HEK293T (cell line): ENCODE data around the gene FAM193A.
"Not testable (repeated sequence)": the region's sequence is repeated elsewhere in the genome, so short reads cannot be mapped to it uniquely, and the experiment has no call there.

ENCODE experiments used
- CTCF ChIA-PET: fragments of 350-600 bp; formaldehyde crosslinking; extraction: SDS; loops from one replicate; lab custom pipeline; 2021; ENCODE audit warnings: antibody characterized with exemption, inconsistent platforms; lab: Yijun Ruan, JAX
- POLR2A ChIA-PET: fragments of 350-600 bp; formaldehyde crosslinking; extraction: SDS; loops from one replicate; lab custom pipeline; 2020; ENCODE audit warnings: antibody characterized with exemption, inconsistent platforms; lab: Yijun Ruan, JAX
- DNase-seq: peaks from one replicate; pipeline ENCODE4 v3.0.0; 2012; ENCODE audit warnings: mixed read lengths; ENCODE audit errors: extremely low spot score
- ARNT ChIP-seq: fragments of 450-650 bp; IDR thresholded peaks from 2 replicates; pipeline ENCODE4 v1.6.1; 2017; ENCODE audit warnings: mild to moderate bottlenecking
- BHLHE40 ChIP-seq: fragments of 450-650 bp; IDR thresholded peaks from 2 replicates; pipeline ENCODE4 v1.6.1; 2016; ENCODE audit warnings: mild to moderate bottlenecking, moderate library complexity, borderline replicate concordance
- CTBP1 ChIP-seq: fragments of 450-650 bp; IDR thresholded peaks from 2 replicates; pipeline ENCODE4 v1.6.1; 2016; ENCODE audit warnings: borderline replicate concordance
- ELF4 ChIP-seq: fragments of 450-650 bp; IDR thresholded peaks from 2 replicates; pipeline ENCODE4 v1.6.1; 2017; ENCODE audit warnings: antibody characterized with exemption
- FOXA1 ChIP-seq: fragments of 450-650 bp; IDR thresholded peaks from 2 replicates; pipeline ENCODE4 v1.6.1; 2016; ENCODE audit warnings: mild to moderate bottlenecking
- FOXK2 ChIP-seq: fragments of 450-650 bp; IDR thresholded peaks from 2 replicates; pipeline ENCODE4 v1.6.1; 2016; ENCODE audit warnings: mild to moderate bottlenecking
- FOXM1 ChIP-seq: fragments of 450-650 bp; IDR thresholded peaks from 2 replicates; pipeline ENCODE4 v1.6.1; 2017; ENCODE audit warnings: mild to moderate bottlenecking, borderline replicate concordance
- HDGF ChIP-seq: fragments of 450-650 bp; IDR thresholded peaks from 2 replicates; pipeline ENCODE4 v1.6.1; 2017; ENCODE audit warnings: antibody characterized with exemption, borderline replicate concordance
- L3MBTL2 ChIP-seq: fragments of 450-650 bp; conservative IDR thresholded peaks from 2 replicates; pipeline ENCODE4 v1.6.1; 2016; ENCODE audit warnings: mild to moderate bottlenecking
- LEF1 ChIP-seq: fragments of 450-650 bp; IDR thresholded peaks from 2 replicates; pipeline ENCODE4 v1.6.1; 2017; ENCODE audit warnings: mild to moderate bottlenecking, borderline replicate concordance
- NFRKB ChIP-seq: fragments of 450-650 bp; IDR thresholded peaks from 2 replicates; pipeline ENCODE4 v1.6.1; 2016; ENCODE audit warnings: mild to moderate bottlenecking, moderate library complexity
- SP1 ChIP-seq: fragments of 450-650 bp; IDR thresholded peaks from 2 replicates; pipeline ENCODE4 v1.6.1; 2017
- SUZ12 ChIP-seq: fragments of 450-650 bp; IDR thresholded peaks from 2 replicates; pipeline ENCODE4 v1.6.1; 2016; ENCODE audit warnings: mild to moderate bottlenecking
- TARDBP ChIP-seq: fragments of 450-650 bp; IDR thresholded peaks from 2 replicates; pipeline ENCODE4 v1.6.1; 2016
- ZNF384 ChIP-seq: fragments of 450-650 bp; IDR thresholded peaks from 2 replicates; pipeline ENCODE4 v1.6.1; 2016
- TF ChIP-seq, protein P1 (sequence below): fragments of 450-650 bp; IDR thresholded peaks from 2 replicates; pipeline ENCODE4 v1.6.1; 2016

Gene FAM193A

GRCh38 chr4:2667428-2667827, 131.0 kb downstream of the FAM193A start:
- ChIA-PET CTCF (no interaction called here), POLR2A (no interaction called here)
- TF ChIP-seq CTBP1 (no peak), NFRKB (no peak), ARNT (no peak), SP1 (no peak), ELF4 (no peak), BHLHE40 (no peak), FOXK2 (no peak), FOXM1 (no peak), SUZ12 (no peak), LEF1 (no peak), FOXA1 (no peak)
- TF ChIP-seq, protein P1, sequence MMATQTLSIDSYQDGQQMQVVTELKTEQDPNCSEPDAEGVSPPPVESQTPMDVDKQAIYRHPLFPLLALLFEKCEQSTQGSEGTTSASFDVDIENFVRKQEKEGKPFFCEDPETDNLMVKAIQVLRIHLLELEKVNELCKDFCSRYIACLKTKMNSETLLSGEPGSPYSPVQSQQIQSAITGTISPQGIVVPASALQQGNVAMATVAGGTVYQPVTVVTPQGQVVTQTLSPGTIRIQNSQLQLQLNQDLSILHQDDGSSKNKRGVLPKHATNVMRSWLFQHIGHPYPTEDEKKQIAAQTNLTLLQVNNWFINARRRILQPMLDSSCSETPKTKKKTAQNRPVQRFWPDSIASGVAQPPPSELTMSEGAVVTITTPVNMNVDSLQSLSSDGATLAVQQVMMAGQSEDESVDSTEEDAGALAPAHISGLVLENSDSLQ: no peak
- DNase-seq: no peak

GRCh38 chr4:2671267-2671895, 134.9 kb downstream of the FAM193A start:
- POLR2A ChIA-PET: no interaction called here
- no peak for DNase-seq
- TF ChIP-seq NFRKB (no peak), SP1 (no peak), SUZ12 (no peak), ZNF384 (no peak), HDGF (no peak), BHLHE40 (no peak), ELF4 (no peak), ARNT (no peak), FOXK2 (no peak), FOXA1 (no peak), LEF1 (no peak), TARDBP (no peak), L3MBTL2 (no peak), FOXM1 (no peak), CTBP1 (no peak)
- TF ChIP-seq, protein P1: no peak
- CTCF ChIA-PET: no interaction called here

GRCh38 chr4:2672082-2672481, 135.6 kb downstream of the FAM193A start:
- TF ChIP-seq BHLHE40 (no peak), HDGF (no peak), L3MBTL2 (no peak), SP1 (no peak), ARNT (no peak), ZNF384 (no peak), TARDBP (no peak), CTBP1 (no peak), FOXM1 (no peak), LEF1 (no peak), FOXA1 (no peak), SUZ12 (no peak), ELF4 (no peak), NFRKB (no peak), FOXK2 (no peak)
- TF ChIP-seq, protein P1: no peak
- DNase-seq: no peak
- ChIA-PET POLR2A (no interaction called here), CTCF (no interaction called here)

- ChIA-PET CTCF (interaction anchor here (0.6 to 1.6 kb wide), 4 partner anchors 124 to 348 kb away, joined by 3 read pairs; no protein-coding TSS in a partner anchor), POLR2A (interaction anchor here (1.1 kb wide), 1 partner anchor 13 kb away, joined by 4 read pairs; no protein-coding TSS in a partner anchor)
- no peak for DNase-seq
- TF ChIP-seq L3MBTL2 (no peak), HDGF (no peak), FOXA1 (no peak), SUZ12 (no peak), CTBP1 (no peak), BHLHE40 (no peak), ARNT (no peak), FOXK2 (no peak), FOXM1 (no peak), ELF4 (no peak), ZNF384 (no peak), LEF1 (no peak), TARDBP (no peak), NFRKB (no peak), SP1 (no peak)
- TF ChIP-seq, protein P1: no peak
Measured at GRCh38 chr4:2672700-2673099, 136.3 kb downstream of the FAM193A start.

- ChIA-PET POLR2A (interaction anchor here (1.1 kb wide), 1 partner anchor 14 kb away, joined by 4 read pairs; no protein-coding TSS in a partner anchor), CTCF (interaction anchor here (0.6 to 1.6 kb wide), 4 partner anchors 124 to 348 kb away, joined by 3 read pairs; no protein-coding TSS in a partner anchor)
- TF ChIP-seq ZNF384: no peak
- no peak for TF ChIP-seq L3MBTL2
- TF ChIP-seq SP1: no peak
- no peak for DNase-seq
Measured at GRCh38 chr4:2673157-2673556, 136.7 kb downstream of the FAM193A start.

GRCh38 chr4:2679762-2680161, 143.3 kb downstream of the FAM193A start:
- CTCF ChIA-PET, POLR2A ChIA-PET, DNase-seq: not testable (repeated sequence)
